KOPT-K1 (cell line): ENCODE results near the gene SULT1A3.
A peak's percentile ranks its signal among the peaks of the same experiment; 100 is the strongest.
"Not testable (repeated sequence)": the region's sequence is repeated elsewhere in the genome, so short reads cannot be mapped to it uniquely, and the experiment has no call there.

Experiments used
- H3K27ac ChIP-seq: fragments of 200-600 bp; sonication (generic); 2 replicates; pipeline ENCODE4 v1.5.1; 2016; ENCODE audit warnings: antibody characterized with exemption, mild to moderate bottlenecking, low read depth, low read length; ENCODE audit not compliant: poor library complexity, severe bottlenecking
- H3K36me3 ChIP-seq: fragments of 200-600 bp; sonication (generic); 2 replicates; pipeline ENCODE4 v1.5.1; 2017; ENCODE audit warnings: antibody characterized with exemption, mild to moderate bottlenecking, low read length, moderate library complexity; ENCODE audit not compliant: insufficient read depth
- H3K9me3 ChIP-seq: fragments of 200-600 bp; sonication (generic); 2 replicates; pipeline ENCODE4 v1.5.1; 2017; ENCODE audit warnings: antibody characterized with exemption, low read length, mild to moderate bottlenecking; ENCODE audit not compliant: insufficient read depth, poor library complexity, severe bottlenecking

Gene SULT1A3

DNA sequence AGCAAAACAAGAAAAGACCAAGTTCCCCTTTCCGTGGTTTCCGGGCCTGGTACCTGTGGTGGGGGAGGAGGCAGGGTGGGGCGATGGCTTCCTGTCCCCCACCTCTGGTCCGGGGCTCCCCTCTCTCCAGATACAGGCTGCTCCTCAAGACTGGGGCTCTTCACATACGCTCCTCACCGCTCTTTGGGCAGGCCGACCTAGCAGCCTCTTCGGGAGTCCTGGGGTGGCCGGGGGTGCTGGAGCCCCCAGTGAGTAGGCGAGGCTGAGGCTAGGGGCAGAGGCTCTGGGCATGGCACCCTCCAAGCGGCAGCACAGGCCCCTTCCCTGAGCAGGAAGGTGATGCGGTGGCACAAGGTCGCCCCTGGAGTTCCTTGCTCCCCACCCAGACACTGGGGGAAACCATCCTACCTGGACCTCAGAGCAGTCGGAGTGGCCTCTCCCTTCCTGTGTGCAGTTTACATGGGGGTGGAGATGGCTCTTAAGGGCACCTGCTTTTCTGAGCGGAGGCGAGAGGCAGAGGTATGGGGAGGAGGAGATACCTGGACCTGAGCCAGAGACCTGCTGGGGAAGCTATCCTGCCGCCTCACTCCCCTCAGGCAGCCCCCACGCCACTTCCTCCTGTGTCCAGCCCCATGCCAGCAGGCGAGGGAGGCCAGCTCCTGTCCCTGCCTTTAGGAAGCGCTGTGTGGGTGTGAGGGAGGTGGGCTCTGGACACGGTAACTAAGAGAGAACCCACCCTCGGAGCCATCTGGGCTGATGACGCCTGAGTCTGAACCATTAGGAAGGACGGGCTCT is 14.8 kb upstream of the SULT1A3 start:
- Histone ChIP-seq H3K9me3 (no peaks in the 10 kb centered on the region), H3K27ac (peak overlapping the region; percentile 99), H3K36me3 (peaks cover 34% of the 10 kb centered on the region)

DNA sequence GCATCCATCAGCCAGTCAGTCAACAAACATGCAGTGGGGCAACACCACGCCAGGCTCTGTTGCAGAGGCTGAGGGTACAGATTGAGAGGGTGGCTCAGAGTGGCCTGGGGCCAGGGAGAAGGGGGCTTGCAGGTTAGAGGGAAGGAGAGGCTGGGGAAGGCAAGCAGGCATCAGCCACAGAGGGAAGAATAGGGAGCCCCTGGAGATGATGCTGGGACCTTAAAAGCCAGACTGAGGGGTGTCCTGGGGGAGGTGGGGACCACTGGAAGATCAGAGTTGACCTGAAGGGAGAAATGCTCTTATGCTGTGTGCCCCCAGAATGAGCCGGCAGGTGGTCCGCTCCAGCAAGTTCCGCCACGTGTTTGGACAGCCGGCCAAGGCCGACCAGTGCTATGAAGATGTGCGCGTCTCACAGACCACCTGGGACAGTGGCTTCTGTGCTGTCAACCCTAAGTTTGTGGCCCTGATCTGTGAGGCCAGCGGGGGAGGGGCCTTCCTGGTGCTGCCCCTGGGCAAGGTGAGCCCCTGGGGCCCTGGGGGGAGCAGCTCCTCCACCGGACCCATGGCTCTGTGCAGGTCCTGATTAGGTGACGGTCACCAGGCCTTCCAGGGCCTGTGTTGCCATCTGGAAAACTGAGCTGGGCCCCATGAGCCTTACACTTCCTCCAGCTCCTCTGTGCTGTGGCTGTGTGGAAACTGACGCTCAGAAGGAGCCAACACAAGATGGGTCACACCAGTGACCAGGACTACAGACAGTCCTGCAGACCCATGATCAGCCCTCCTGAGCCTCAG is 14.0 kb upstream of the SULT1A3 start:
- Histone ChIP-seq H3K9me3 (no peaks in the 10 kb centered on the region), H3K36me3 (peaks cover 34% of the 10 kb centered on the region), H3K27ac (peak overlapping the region; percentile 99)

DNA sequence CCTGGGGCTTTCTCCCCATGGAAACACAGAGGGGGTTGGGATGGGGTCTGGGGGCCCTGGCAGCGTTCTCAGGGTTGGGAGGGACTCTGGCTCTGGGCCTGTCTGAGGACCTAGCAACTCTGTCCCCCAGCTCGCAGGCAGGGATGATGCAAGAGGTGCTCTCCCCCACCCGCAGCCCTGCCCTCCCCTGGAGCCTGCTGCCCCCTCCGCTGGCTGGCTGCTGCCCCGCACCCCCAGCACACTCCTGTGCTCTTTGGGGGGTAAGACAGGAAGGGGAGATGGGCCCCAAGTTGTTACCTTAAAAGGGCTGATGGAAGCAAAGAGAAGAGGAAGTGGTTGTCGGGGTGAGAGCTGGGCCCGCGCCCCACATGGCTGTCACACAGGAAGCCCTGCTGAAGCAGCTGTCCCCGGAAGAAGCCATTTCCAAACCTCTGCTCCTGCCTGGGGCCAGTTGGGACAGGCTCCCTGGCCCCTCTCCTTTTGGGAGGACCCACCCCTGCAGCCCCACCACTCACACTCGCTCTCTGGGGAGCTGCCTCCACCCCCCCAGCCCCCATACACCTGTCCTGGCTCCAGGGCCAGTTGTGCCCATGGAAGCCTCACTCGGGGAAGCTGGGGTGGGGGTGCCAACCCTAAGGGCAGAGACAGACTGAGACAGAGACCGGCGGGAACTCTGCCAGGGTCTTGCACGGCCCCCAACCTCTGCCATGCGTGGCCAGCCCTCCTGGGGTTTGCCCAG is 13.2 kb upstream of the SULT1A3 start:
- Histone ChIP-seq H3K36me3 (peaks cover 34% of the 10 kb centered on the region), H3K9me3 (no peaks in the 10 kb centered on the region), H3K27ac (peak overlapping the region; percentile 99)

DNA sequence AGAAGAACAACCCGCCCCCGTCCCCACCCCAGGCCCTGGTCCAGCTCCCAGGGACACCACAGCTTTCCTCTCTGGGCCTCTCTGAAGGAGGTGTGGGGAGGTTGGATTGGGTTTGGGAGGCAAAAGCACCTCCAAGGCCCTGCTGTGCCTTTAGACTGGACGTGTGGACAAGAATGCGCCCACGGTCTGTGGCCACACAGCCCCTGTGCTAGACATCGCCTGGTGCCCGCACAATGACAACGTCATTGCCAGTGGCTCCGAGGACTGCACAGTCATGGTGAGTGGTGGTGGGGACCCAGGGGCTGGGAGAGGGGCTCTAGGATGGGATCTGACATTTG is 12.6 kb upstream of the SULT1A3 start:
- H3K36me3 ChIP-seq, result peaks cover 34% of the 10 kb centered on the region
- no peaks in the 10 kb centered on the region for H3K9me3 ChIP-seq
- H3K27ac ChIP-seq, result peak overlapping the region; percentile 99

DNA sequence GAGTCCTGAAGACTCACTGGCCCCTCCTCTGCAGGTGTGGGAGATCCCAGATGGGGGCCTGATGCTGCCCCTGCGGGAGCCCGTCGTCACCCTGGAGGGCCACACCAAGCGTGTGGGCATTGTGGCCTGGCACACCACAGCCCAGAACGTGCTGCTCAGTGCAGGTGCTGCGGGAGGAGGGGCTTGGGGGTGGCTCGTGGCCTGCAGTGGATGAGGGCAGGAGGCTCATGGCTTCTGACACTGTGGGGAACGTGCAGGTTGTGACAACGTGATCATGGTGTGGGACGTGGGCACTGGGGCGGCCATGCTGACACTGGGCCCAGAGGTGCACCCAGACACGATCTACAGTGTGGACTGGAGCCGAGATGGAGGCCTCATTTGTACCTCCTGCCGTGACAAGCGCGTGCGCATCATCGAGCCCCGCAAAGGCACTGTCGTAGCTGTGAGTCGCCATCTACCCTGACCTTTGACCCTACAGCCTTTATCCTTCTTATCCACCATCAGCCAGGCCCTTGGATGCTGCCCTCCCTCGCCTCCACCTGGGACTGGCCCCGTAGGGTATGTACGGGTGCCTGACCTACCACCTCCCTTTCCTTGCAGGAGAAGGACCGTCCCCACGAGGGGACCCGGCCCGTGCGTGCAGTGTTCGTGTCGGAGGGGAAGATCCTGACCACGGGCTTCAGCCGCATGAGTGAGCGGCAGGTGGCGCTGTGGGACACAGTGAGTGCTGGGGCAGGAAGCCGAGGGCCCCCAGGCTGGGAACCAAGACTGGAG is 12.1 kb upstream of the SULT1A3 start:
- peak overlapping the region; percentile 99 for H3K27ac ChIP-seq
- H3K9me3 ChIP-seq, result no peaks in the 10 kb centered on the region
- peaks cover 34% of the 10 kb centered on the region for H3K36me3 ChIP-seq

DNA sequence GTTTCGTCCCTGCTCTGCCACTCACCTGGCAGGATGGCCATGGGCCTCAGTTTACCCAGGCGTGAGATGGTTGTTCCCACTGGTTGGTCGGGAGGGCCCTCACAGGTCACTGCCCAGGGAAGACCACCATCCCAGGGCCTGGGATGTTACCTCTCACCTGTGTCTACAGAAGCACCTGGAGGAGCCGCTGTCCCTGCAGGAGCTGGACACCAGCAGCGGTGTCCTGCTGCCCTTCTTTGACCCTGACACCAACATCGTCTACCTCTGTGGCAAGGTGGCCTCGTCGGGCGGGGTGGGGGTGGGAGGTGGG is 11.5 kb upstream of the SULT1A3 start:
- Histone ChIP-seq H3K27ac (peak overlapping the region; percentile 99), H3K36me3 (peaks cover 34% of the 10 kb centered on the region), H3K9me3 (no peaks in the 10 kb centered on the region)

DNA sequence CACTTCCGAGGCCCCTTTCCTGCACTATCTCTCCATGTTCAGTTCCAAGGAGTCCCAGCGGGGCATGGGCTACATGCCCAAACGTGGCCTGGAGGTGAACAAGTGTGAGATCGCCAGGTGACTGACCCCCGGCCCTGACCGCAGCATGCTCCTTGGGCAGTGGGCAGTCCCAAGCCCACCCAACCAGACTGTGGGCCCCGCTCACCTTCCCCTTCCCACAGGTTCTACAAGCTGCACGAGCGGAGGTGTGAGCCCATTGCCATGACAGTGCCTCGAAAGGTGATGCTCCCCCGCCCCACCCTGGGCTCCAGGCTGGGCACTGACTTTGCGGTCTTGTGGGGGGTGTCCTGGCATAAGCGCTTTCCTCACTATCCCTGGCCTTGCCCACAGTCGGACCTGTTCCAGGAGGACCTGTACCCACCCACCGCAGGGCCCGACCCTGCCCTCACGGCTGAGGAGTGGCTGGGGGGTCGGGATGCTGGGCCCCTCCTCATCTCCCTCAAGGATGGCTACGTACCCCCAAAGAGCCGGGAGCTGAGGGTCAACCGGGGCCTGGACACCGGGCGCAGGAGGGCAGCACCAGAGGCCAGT is 11.0 kb upstream of the SULT1A3 start:
- H3K27ac ChIP-seq, result peak overlapping the region; percentile 99
- no peaks in the 10 kb centered on the region for H3K9me3 ChIP-seq
- H3K36me3 ChIP-seq, result peaks cover 34% of the 10 kb centered on the region

DNA sequence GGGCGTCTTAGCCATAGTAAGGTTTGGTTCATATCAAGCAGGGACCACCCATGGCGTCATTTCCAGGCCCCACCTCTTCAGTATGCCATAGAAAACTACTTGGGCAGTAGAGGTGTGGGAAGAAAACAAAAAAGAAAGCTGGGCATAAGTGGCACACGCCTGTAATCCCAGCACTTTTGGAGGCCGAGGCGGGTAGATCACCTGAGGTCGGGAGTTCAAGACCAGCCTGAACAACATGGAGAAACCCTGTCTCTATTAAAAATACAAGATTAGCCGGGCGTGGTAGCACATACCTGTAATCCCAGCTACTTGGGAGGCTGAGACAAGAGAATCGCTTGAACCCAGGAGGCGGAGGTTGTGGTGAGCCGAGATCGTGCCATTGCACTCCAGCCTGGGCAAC is 7.9 kb upstream of the SULT1A3 start:
- peaks cover 23% of the 10 kb centered on the region for H3K36me3 ChIP-seq
- H3K9me3 ChIP-seq, H3K27ac ChIP-seq: not testable (repeated sequence)

DNA sequence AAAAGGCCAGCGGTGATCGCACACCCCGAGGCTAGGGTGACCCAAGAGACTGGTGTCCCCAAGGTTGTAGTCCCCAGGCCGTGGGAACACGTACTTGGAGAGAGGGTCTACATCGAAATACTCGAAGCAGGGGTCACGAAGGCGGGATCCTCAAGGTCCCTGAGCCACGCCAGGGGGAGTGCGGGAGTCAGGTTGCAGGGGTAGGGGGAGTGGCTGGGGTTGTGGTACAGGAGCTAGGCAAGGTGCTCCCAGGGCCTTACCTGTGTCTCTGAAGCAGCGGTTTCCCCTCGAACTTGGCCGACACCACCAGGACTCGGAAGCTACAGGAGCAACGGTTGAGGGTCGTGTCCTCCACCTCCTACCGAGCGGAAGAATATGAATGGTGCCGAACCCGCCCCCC is 6.0 kb upstream of the SULT1A3 start:
- H3K9me3 ChIP-seq, H3K36me3 ChIP-seq, H3K27ac ChIP-seq: not testable (repeated sequence)

DNA sequence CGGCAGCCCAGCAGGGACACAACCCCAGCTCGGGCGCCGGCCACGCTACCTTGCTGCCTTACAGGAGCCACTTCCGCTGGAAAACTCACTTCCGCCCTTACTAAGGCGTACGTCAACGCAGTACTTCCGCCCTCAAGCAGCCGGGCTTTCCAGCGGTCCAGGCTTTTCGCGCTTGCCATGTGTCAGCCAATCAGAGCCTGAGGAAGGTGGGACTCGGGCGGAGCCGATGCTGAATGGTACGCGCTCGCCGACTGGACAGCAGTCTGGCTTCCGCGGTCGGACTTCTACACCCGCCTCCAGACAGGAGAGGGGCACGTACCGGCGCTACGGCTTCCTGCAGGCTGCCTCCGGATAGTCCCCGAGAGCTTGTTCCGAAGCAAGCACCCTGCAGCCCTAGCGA is 5.4 kb upstream of the SULT1A3 start, which contains the start of the genes BOLA2B and SLX1A:
BOLA2B (minus strand) TSS at position 52 of the 400 bp plus-strand sequence. CDS start 71 bp downstream, outside the sequence.
SLX1A (plus strand) TSS at position 261 of the 400 bp plus-strand sequence. CDS start 210 bp downstream, outside the sequence.
- peak within 1 kb of the TSS; percentile 18 for H3K27ac ChIP-seq
- not testable (repeated sequence) for H3K9me3 ChIP-seq, H3K36me3 ChIP-seq

DNA sequence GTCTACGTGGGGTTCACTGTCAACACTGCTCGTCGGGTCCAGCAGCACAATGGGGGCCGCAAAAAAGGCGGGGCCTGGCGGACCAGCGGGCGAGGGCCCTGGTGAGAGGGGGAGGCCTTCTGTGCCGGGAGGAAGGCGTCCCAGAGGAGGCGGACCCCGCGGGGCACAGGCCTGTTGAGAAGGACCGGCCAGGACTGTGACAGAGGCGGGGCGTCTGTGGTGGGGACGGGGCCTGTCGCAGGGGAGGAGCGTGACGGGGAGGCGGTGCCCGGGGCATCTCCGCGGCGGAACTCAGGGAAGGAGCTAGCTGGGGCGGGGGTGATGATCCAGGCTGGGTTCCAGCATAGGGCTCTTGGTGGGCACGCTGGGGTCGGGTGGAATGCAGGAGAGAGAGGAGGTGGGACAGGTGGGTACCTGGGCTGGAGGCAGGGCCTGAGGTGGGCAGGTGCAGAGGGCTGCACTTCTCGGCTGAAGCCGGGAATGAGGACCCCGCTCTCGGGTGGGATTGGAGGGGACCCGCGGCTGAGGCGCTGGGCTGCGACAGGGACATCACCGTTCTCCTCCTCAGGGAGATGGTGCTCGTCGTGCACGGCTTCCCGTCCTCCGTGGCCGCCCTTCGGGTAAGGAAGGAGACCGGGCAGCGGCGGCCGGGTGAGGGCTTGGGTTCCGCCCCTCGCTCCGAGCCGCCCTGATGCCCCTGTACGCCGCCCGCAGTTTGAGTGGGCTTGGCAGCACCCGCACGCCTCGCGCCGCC is 4.7 kb upstream of the SULT1A3 start:
- not testable (repeated sequence) for H3K9me3 ChIP-seq, H3K36me3 ChIP-seq
- H3K27ac ChIP-seq, result peak overlapping the region; percentile 18

DNA sequence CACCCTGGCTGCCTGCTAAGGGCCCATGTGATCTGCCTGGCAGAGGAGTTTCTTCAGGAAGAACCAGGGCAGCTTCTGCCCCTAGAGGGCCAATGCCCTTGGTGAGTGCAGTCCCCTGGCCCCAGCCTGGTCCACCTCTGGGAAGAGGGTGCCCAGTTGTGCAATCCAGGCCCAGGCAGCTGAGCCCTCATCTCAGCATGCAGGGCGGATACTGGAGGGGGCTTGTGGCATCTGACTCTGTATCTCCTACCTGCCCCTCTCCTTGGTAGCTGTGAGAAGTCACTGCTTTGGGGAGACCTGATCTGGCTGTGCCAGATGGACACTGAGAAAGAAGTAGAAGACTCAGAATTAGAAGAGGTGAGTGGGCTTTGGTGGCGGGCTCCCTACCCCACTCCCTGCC is 2.1 kb upstream of the SULT1A3 start:
- H3K27ac ChIP-seq, H3K36me3 ChIP-seq, H3K9me3 ChIP-seq: not testable (repeated sequence)

DNA sequence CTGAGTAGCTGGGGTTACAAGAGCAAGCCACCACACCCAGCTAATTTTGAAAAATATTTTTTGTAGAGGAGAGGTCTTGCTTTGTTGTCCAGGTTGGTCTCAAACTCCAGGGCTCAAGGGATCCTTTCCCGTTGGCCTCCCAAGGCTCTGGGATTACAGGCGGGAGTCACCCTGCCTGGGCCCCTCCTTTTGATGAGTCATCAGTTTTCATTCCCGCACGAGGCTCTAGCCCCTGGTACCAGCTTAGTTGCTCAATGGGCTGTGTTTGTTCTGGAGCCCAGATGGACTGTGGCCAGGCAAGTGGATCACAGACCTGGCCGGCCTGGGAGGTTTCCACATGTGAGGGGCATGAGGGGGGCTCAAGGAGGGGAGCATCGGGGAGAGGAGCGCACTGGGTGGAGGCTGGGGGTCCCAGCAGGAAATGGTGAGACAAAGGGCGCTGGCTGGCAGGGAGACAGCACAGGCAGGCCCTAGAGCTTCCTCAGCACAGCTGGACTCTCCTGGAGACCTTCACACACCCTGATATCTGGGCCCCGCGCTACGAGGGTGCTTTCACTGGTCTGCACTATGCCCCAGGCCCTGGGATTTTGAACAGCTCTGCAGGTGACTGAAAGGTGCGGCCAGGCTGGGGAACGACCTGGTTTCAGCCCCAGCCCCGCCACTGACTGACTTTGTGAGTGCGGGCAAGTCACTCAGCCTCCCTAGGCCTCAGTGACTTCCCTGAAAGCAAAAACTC is 721 bp downstream of the SULT1A3 start:
- not testable (repeated sequence) for H3K27ac ChIP-seq, H3K36me3 ChIP-seq, H3K9me3 ChIP-seq
